Endothelial cell of umbilical vein (primary cell): Measurements from ENCODE around the gene CNTNAP2. TPM values are rescaled to one million over a fixed set of nuclear protein-coding genes. Genes with fewer than 3 reads are reported as not detected.

Source experiments
- BruUV-seq: library from RNA; stranded (reverse); fragments of 400-500 nt; replicated peaks from 2 replicates; lab custom pipeline; 2021; lab: Mats Ljungman, UMichigan
- CTCF ChIA-PET: fragments of 300-600, 350-600 bp; sonication (Branson Sonifier 250); formaldehyde crosslinking; loops from one replicate; lab custom pipeline; 2021; ENCODE audit warnings: antibody characterized with exemption, inconsistent platforms; lab: Charles Lee
- POLR2A ChIA-PET: fragments of 300-600, 350-600 bp; sonication (Branson Sonifier 250); formaldehyde crosslinking; loops from one replicate; lab custom pipeline; 2021; ENCODE audit warnings: antibody characterized with exemption, inconsistent platforms; lab: Charles Lee
- DNase-seq: peaks from one replicate; pipeline ENCODE4 v3.0.0-alpha.2; 2011; ENCODE audit warnings: low read depth, low spot score
- FAIRE-seq: peaks from 2 replicates; lab custom pipeline; 2011; peaks lifted over from hg19 to GRCh38; lab: Jason Lieb, UNC
- H2AFZ ChIP-seq: 2 replicates; pipeline ENCODE4 v1.6.0; 2012; ENCODE audit warnings: low read depth, low read length, control low read depth, inconsistent platforms
- H3K27ac ChIP-seq: 2 replicates; pipeline ENCODE4 v1.5.1; 2011; ENCODE audit warnings: low read depth, mild to moderate bottlenecking, control low read depth, low read length, moderate library complexity; ENCODE audit not compliant: insufficient read depth
- H3K27me3 ChIP-seq, 2 experiments: 2 replicates each; pipeline versions ENCODE4 v1.6.0 to v1.6.1; 2011; ENCODE audit warnings: low read length in 2 of 2, mixed read lengths in 1 of 2; ENCODE audit not compliant: control insufficient read depth in 2 of 2, insufficient read depth in 2 of 2
- H3K36me3 ChIP-seq, 2 experiments: 2 replicates in 1 of 2; 3 replicates in 1 of 2; pipeline ENCODE4 v1.5.1; 2011; ENCODE audit warnings: low read length in 2 of 2, mild to moderate bottlenecking in 1 of 2, moderate library complexity in 1 of 2; ENCODE audit not compliant: control insufficient read depth in 2 of 2, insufficient read depth in 2 of 2; ENCODE audit errors: extremely low read depth in 1 of 2
- H3K4me1 ChIP-seq: 3 replicates; pipeline ENCODE4 v1.5.1; 2011; ENCODE audit warnings: mild to moderate bottlenecking, low read length; ENCODE audit not compliant: control insufficient read depth, insufficient read depth; ENCODE audit errors: extremely low read depth
- H3K4me2 ChIP-seq: 2 replicates; pipeline ENCODE4 v1.6.1; 2011; ENCODE audit warnings: low read length, control low read depth, mixed read lengths; ENCODE audit not compliant: insufficient read depth
- H3K4me3 ChIP-seq, 3 experiments: fragments of 200-600 bp in 1 of 3; sonication (generic), shearing (Covaris generic) in 1 of 3; replicated peaks in 1 of 3; 2 replicates each; pipeline ENCODE4 v1.5.1; 2011 to 2016; ENCODE audit warnings: control low read depth in 3 of 3, low read length in 3 of 3, mild to moderate bottlenecking in 2 of 3, inconsistent platforms in 1 of 3, low read depth in 1 of 3, moderate library complexity in 1 of 3; ENCODE audit not compliant: insufficient read depth in 1 of 3
- H3K79me2 ChIP-seq: 2 replicates; pipeline ENCODE4 v1.6.0; 2012; ENCODE audit warnings: low read length, inconsistent platforms; ENCODE audit not compliant: control insufficient read depth, insufficient read depth
- H3K9ac ChIP-seq: replicated peaks from 2 replicates; pipeline ENCODE3; 2011; ENCODE audit warnings: low read length, control low read depth; ENCODE audit not compliant: insufficient read depth; ENCODE audit errors: extremely low read depth
- H3K9me1 ChIP-seq: replicated peaks from 3 replicates; pipeline ENCODE4 v1.6.0; 2011; ENCODE audit warnings: mild to moderate bottlenecking, low read length; ENCODE audit not compliant: control insufficient read depth, insufficient read depth; ENCODE audit errors: extremely low read depth
- H3K9me3 ChIP-seq: replicated peaks from 2 replicates; pipeline ENCODE4 v1.5.1; 2012; ENCODE audit warnings: low read length, inconsistent platforms; ENCODE audit not compliant: control insufficient read depth, insufficient read depth
- H4K20me1 ChIP-seq: replicated peaks from 2 replicates; pipeline ENCODE3; 2011; ENCODE audit warnings: mild to moderate bottlenecking, low read length; ENCODE audit not compliant: control insufficient read depth, insufficient read depth; ENCODE audit errors: extremely low read depth
- EZH2 ChIP-seq: IDR thresholded peaks from 2 replicates; pipeline ENCODE4 v1.6.1; 2012; ENCODE audit warnings: borderline replicate concordance, low read depth, mild to moderate bottlenecking, moderate library complexity, low read length, inconsistent platforms; ENCODE audit not compliant: severe bottlenecking
- FOS ChIP-seq: IDR thresholded peaks from 2 replicates; pipeline ENCODE4 v1.6.1; 2011; ENCODE audit warnings: mild to moderate bottlenecking, low read length, moderate library complexity, borderline replicate concordance; ENCODE audit not compliant: insufficient read depth
- GATA2 ChIP-seq: IDR thresholded peaks from 2 replicates; pipeline ENCODE4 v1.7.0; 2011; ENCODE audit warnings: low read depth, mild to moderate bottlenecking, moderate library complexity, mixed read lengths, low read length; ENCODE audit not compliant: insufficient read length, insufficient read depth
- JUN ChIP-seq: IDR thresholded peaks from 2 replicates; pipeline ENCODE4 v1.6.1; 2011; ENCODE audit warnings: borderline replicate concordance, low read depth; ENCODE audit not compliant: insufficient read length, insufficient read depth
- MAX ChIP-seq: IDR thresholded peaks from 2 replicates; pipeline ENCODE4 v1.6.1; 2011; ENCODE audit not compliant: insufficient read depth, insufficient read length
- MYC ChIP-seq: IDR thresholded peaks from one replicate; pipeline ENCODE4 v1.6.1; 2011; ENCODE audit warnings: mild to moderate bottlenecking, low read depth, low read length
- POLR2A ChIP-seq: IDR thresholded peaks from 2 replicates; pipeline ENCODE4 v1.6.1; 2012; ENCODE audit warnings: low read depth, mild to moderate bottlenecking, control low read depth, low read length
- POLR2AphosphoS5 ChIP-seq: IDR thresholded peaks from 2 replicates; pipeline ENCODE4 v1.6.1; 2012; ENCODE audit warnings: low read depth, mild to moderate bottlenecking, control low read depth, low read length, moderate library complexity; ENCODE audit not compliant: insufficient read depth
- dilution Hi-C: fragments of 300-500 bp; cut with MboI; formaldehyde crosslinking; loops from one replicate; pipeline ENCODE4 v1.15.0; 2019; ENCODE audit warnings: low sequenced_read_pairs; ENCODE audit not compliant: extremely low pct_ligation_motif_present
- intact Hi-C: fragments of 100-400 bp; cut with micrococcal nuclease; formaldehyde crosslinking; loops from one replicate; pipeline ENCODE4 v1.10.0; 2022
- polyA plus RNA-seq, 4 experiments: library from polyadenylated mRNA; depleted of rRNA in 3 of 4; stranded (reverse) in 3 of 4; unstranded in 1 of 4; fragments of >200 nt; gene quantifications; 2 replicates each; pipeline versions ENCODE4 v1.2.1 to v1.2.3, GENCODE V29; 2011 to 2012; ENCODE audit warnings: missing spikeins in 1 of 4
- total RNA-seq: library from RNA; stranded (reverse); gene quantifications from 2 replicates; pipeline ENCODE4 v1.2.3, GENCODE V29; 2021
- TF ChIP-seq, protein P1 (sequence below), 2 donors: IDR thresholded peaks; 1 replicate in 1 of 2; 2 replicates in 1 of 2; pipeline ENCODE4 v1.5.1; 2011; ENCODE audit warnings: low read length in 2 of 2, mild to moderate bottlenecking in 2 of 2, moderate library complexity in 2 of 2, control low read depth in 1 of 2, inconsistent platforms in 1 of 2, low read depth in 1 of 2; ENCODE audit not compliant: insufficient read depth in 1 of 2; ENCODE audit errors: extremely low read depth in 1 of 2

CNTNAP2 gene
- total and polyA plus RNA-seq, 2 donors (not counting 3 experiments of a cell fraction or from before 2014, with no cell fraction given), result not detected

- POLR2A ChIA-PET, result no interaction called here
- Histone ChIP-seq H3K9me3 (no peaks in the 10 kb centered on the region), H3K4me1 (no peaks in the 10 kb centered on the region), H3K9me1 (no peaks in the 10 kb centered on the region), H3K36me3 (no peaks in the 10 kb centered on the region), H3K4me3 (no peak overlapping the region), H3K4me2 (no peak overlapping the region), H3K27me3 (no peaks in the 10 kb centered on the region), H3K79me2 (no peaks in the 10 kb centered on the region), H3K27ac (no peak overlapping the region), H2AFZ (no peak overlapping the region), H4K20me1 (no peaks in the 10 kb centered on the region), H3K9ac (no peak overlapping the region)
- DNase-seq (no peak), FAIRE-seq (no peak)
- no TSS peak for BruUV-seq
- intact Hi-C loops (no loop called here), dilution Hi-C loops (no loop called here)
- no peak for TF ChIP-seq JUN
- no peak for TF ChIP-seq MAX
- TF ChIP-seq, protein P1, sequence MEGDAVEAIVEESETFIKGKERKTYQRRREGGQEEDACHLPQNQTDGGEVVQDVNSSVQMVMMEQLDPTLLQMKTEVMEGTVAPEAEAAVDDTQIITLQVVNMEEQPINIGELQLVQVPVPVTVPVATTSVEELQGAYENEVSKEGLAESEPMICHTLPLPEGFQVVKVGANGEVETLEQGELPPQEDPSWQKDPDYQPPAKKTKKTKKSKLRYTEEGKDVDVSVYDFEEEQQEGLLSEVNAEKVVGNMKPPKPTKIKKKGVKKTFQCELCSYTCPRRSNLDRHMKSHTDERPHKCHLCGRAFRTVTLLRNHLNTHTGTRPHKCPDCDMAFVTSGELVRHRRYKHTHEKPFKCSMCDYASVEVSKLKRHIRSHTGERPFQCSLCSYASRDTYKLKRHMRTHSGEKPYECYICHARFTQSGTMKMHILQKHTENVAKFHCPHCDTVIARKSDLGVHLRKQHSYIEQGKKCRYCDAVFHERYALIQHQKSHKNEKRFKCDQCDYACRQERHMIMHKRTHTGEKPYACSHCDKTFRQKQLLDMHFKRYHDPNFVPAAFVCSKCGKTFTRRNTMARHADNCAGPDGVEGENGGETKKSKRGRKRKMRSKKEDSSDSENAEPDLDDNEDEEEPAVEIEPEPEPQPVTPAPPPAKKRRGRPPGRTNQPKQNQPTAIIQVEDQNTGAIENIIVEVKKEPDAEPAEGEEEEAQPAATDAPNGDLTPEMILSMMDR (IDR thresholded peaks at IDR 0.05; ENCODE audit: extremely low read depth in 1 of 2, insufficient read depth in 1 of 2, low read depth in 1 of 2, low read length in 2 of 2), result no peak
- CTCF ChIA-PET, result no interaction called here
These were observed 2320.4 kb downstream of the CNTNAP2 start for GRCh38 chr7:148437043-148437442.

DNA sequence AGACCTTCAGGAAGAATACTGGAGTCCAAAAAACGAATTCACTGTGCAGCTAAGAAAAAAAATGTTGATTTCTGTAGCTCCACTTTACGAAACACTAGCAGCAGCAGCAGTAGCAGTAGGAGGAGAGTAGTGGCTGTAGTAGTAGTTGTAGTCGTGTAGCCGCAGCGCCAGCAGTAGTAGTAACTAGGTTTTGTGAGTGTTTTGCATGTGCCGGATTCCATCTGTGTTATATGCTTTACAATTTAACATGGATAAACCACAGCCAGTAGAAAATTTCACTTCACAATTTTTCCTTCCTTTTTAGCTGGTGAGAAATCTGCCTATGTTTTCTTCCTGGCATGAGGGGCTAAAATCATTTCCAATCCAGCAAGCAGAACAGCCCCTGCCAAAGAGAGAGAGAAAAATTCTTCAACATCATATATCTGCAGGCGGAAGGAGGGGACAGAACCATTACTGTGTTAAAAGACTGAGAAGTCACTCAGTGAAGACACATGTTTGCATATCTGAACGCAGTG lies 2325.6 kb downstream of the CNTNAP2 start:
- FAIRE-seq (no peak), DNase-seq (no peak)
- Histone ChIP-seq H3K9ac (no peak overlapping the region), H3K27me3 (no peaks in the 10 kb centered on the region), H3K79me2 (no peaks in the 10 kb centered on the region), H3K9me3 (no peaks in the 10 kb centered on the region), H4K20me1 (no peaks in the 10 kb centered on the region), H3K4me2 (no peak overlapping the region), H3K9me1 (no peaks in the 10 kb centered on the region), H3K4me3 (no peak overlapping the region), H3K36me3 (no peaks in the 10 kb centered on the region), H2AFZ (no peak overlapping the region), H3K27ac (no peak overlapping the region), H3K4me1 (no peaks in the 10 kb centered on the region)
- intact Hi-C loops (no loop called here), dilution Hi-C loops (no loop called here)
- ChIA-PET POLR2A (no interaction called here), CTCF (no interaction called here)
- TF ChIP-seq, protein P1 (IDR thresholded peaks at IDR 0.05; ENCODE audit: extremely low read depth in 1 of 2, insufficient read depth in 1 of 2, low read depth in 1 of 2, low read length in 2 of 2), result no peak
- TF ChIP-seq POLR2AphosphoS5 (no peak), EZH2 (no peak), GATA2 (no peak), FOS (no peak), MAX (no peak), JUN (no peak), POLR2A (no peak), MYC (no peak)
- BruUV-seq, result no TSS peak
